ENCODE measurements around the gene LCA5L.

GRCh38 chr21:39422527-39423241 lies 22.9 kb downstream of the LCA5L start:
- TF ChIP-seq EGR1 (IDR thresholded peaks at IDR 0.05; ENCODE audit: borderline replicate concordance in 1 of 2, low read depth in 2 of 2, low read length in 2 of 2) (no peak), E2F4 (IDR thresholded peaks at IDR 0.05; ENCODE audit: low read depth, low read length) (no peak), MAX (IDR thresholded peaks at IDR 0.05; ENCODE audit: low read depth, low read length) (no peak), POLR2A (IDR thresholded peaks at IDR 0.05; ENCODE audit: low read depth, low read length) (no peak), CTCF (IDR thresholded peaks at IDR 0.05 in 2 of 3, conservative IDR thresholded peaks at IDR 0.05 in 1 of 3; ENCODE audit: control insufficient read depth in 2 of 3, extremely low read depth in 1 of 3, insufficient read depth in 1 of 3, low read depth in 3 of 3, low read length in 3 of 3) (no peak), RAD21 (IDR thresholded peaks at IDR 0.05; ENCODE audit: insufficient read depth, low read depth, low read length) (no peak), EP300 (IDR thresholded peaks at IDR 0.05; ENCODE audit: borderline replicate concordance in 1 of 2, control insufficient read depth in 1 of 2, low read depth in 2 of 2, low read length in 2 of 2) (peak; percentile 40 to 49; a peak in 2 of 4 replicates), EZH2 (IDR thresholded peaks at IDR 0.05; ENCODE audit: borderline replicate concordance, control insufficient read depth, low read depth, low read length) (no peak)

All from GM12878 (cell line).